ENCODE measurements around the gene LGALS9C.
"Not testable (repeated sequence)": the region's sequence is repeated elsewhere in the genome, so short reads cannot be mapped to it uniquely, and the experiment has no call there.

LGALS9C gene

GRCh38 chr17:18476508-18477308 is at the start of gene LGALS9C:
TSS of gene LGALS9C (plus strand) at chr17:18476789. CDS start at chr17:18476855, 66 bp downstream.
- DNase-seq (ENCODE audit: low spot score); POLR2A ChIA-PET (ENCODE audit: low non-redundant PET); CTCF ChIA-PET: not testable (repeated sequence)
- H3K27ac ChIP-seq: peak within 1 kb of the TSS; percentile 15; the same call in 1 of the 2 replicates

- H3K27ac ChIP-seq; POLR2A ChIA-PET (ENCODE audit: low non-redundant PET); DNase-seq (ENCODE audit: low spot score); CTCF ChIA-PET: not testable (repeated sequence)
Observed at GRCh38 chr17:18432206-18432605, 44.4 kb upstream of the LGALS9C start.

- CTCF ChIA-PET; POLR2A ChIA-PET (ENCODE audit: low non-redundant PET); H3K27ac ChIP-seq; DNase-seq (ENCODE audit: low spot score): not testable (repeated sequence)
Observed at GRCh38 chr17:18439465-18439870, 37.1 kb upstream of the LGALS9C start.

GRCh38 chr17:18442093-18442492 is 34.5 kb upstream of the LGALS9C start:
- CTCF ChIA-PET; H3K27ac ChIP-seq; DNase-seq (ENCODE audit: low spot score); POLR2A ChIA-PET (ENCODE audit: low non-redundant PET): not testable (repeated sequence)

GRCh38 chr17:18442532-18442931 is 34.1 kb upstream of the LGALS9C start:
- CTCF ChIA-PET; POLR2A ChIA-PET (ENCODE audit: low non-redundant PET); DNase-seq (ENCODE audit: low spot score); H3K27ac ChIP-seq: not testable (repeated sequence)

- POLR2A ChIA-PET (ENCODE audit: low non-redundant PET); DNase-seq (ENCODE audit: low spot score); CTCF ChIA-PET: not testable (repeated sequence)
- peak overlapping the region; percentile 74 for H3K27ac ChIP-seq
Observed at GRCh38 chr17:18447476-18448205, 28.9 kb upstream of the LGALS9C start.

- CTCF ChIA-PET; POLR2A ChIA-PET (ENCODE audit: low non-redundant PET); DNase-seq (ENCODE audit: low spot score): not testable (repeated sequence)
- H3K27ac ChIP-seq: peak overlapping the region; percentile 74
Observed at GRCh38 chr17:18448311-18448710, 28.3 kb upstream of the LGALS9C start.

- CTCF ChIA-PET: not testable (repeated sequence)
Observed at GRCh38 chr17:18449833-18450232, 26.8 kb upstream of the LGALS9C start.

GRCh38 chr17:18450998-18451397 is 25.6 kb upstream of the LGALS9C start:
- POLR2A ChIA-PET (ENCODE audit: low non-redundant PET); CTCF ChIA-PET; H3K27ac ChIP-seq; DNase-seq (ENCODE audit: low spot score): not testable (repeated sequence)

More at GRCh38 chr17:18449833-18450232, 26.8 kb upstream of the LGALS9C start:
- POLR2A ChIA-PET (ENCODE audit: low non-redundant PET); DNase-seq (ENCODE audit: low spot score): not testable (repeated sequence)
- H3K27ac ChIP-seq: 0 out of 2 replicates have a peak overlapping the region, but pooled peaks have one; percentile 13

- H3K27ac ChIP-seq; DNase-seq (ENCODE audit: low spot score); POLR2A ChIA-PET (ENCODE audit: low non-redundant PET); CTCF ChIA-PET: not testable (repeated sequence)
Observed at GRCh38 chr17:18451969-18452368, 24.6 kb upstream of the LGALS9C start.

- CTCF ChIA-PET; DNase-seq (ENCODE audit: low spot score); H3K27ac ChIP-seq; POLR2A ChIA-PET (ENCODE audit: low non-redundant PET): not testable (repeated sequence)
Observed at GRCh38 chr17:18459035-18459434, 17.6 kb upstream of the LGALS9C start.

GRCh38 chr17:18463831-18464502 is 12.6 kb upstream of the LGALS9C start:
- H3K27ac ChIP-seq; DNase-seq (ENCODE audit: low spot score); CTCF ChIA-PET; POLR2A ChIA-PET (ENCODE audit: low non-redundant PET): not testable (repeated sequence)

- CTCF ChIA-PET; POLR2A ChIA-PET (ENCODE audit: low non-redundant PET); DNase-seq (ENCODE audit: low spot score): not testable (repeated sequence)
- H3K27ac ChIP-seq: peak overlapping the region; percentile 21; the same call in 1 of the 2 replicates
Observed at GRCh38 chr17:18466250-18466983, 10.2 kb upstream of the LGALS9C start.

- POLR2A ChIA-PET (ENCODE audit: low non-redundant PET); CTCF ChIA-PET; DNase-seq (ENCODE audit: low spot score): not testable (repeated sequence)
- peak overlapping the region; percentile 21; the same call in 1 of the 2 replicates for H3K27ac ChIP-seq
Observed at GRCh38 chr17:18467001-18467400, 9.6 kb upstream of the LGALS9C start.

GRCh38 chr17:18468472-18469171 is 8.0 kb upstream of the LGALS9C start:
- DNase-seq (ENCODE audit: low spot score); POLR2A ChIA-PET (ENCODE audit: low non-redundant PET); CTCF ChIA-PET: not testable (repeated sequence)
- peak overlapping the region; percentile 79 for H3K27ac ChIP-seq

- H3K27ac ChIP-seq; DNase-seq (ENCODE audit: low spot score); CTCF ChIA-PET; POLR2A ChIA-PET (ENCODE audit: low non-redundant PET): not testable (repeated sequence)
Observed at GRCh38 chr17:18469837-18470236, 6.8 kb upstream of the LGALS9C start.
